LNCAP (cell line): ENCODE data around the gene CHD6.

ENCODE experiments used
- CTCF ChIP-seq: fragments of 450-650 bp; IDR thresholded peaks from 2 replicates; pipeline ENCODE4 v1.5.1; 2017; ENCODE audit warnings: mild to moderate bottlenecking

Gene CHD6

GRCh38 chr20:41361757-41362747, 256.1 kb downstream of the CHD6 start:
- no peak for TF ChIP-seq CTCF

- no peak for TF ChIP-seq CTCF
Measured at GRCh38 chr20:41360831-41361756, 257.1 kb downstream of the CHD6 start.

- no peak for TF ChIP-seq CTCF
Measured at GRCh38 chr20:41359541-41360011, 258.6 kb downstream of the CHD6 start.

GRCh38 chr20:41358717-41359116, 259.5 kb downstream of the CHD6 start:
- TF ChIP-seq CTCF: no peak

- TF ChIP-seq CTCF: no peak
Measured at GRCh38 chr20:41358230-41358629, 259.9 kb downstream of the CHD6 start.

- TF ChIP-seq CTCF: no peak
Measured at GRCh38 chr20:41357424-41358163, 260.6 kb downstream of the CHD6 start.

- no peak for TF ChIP-seq CTCF
Measured at GRCh38 chr20:41356951-41357350, 261.2 kb downstream of the CHD6 start.
